GM10847 (cell line): ENCODE measurements around the gene CIT.

Source experiments
- POLR2A ChIP-seq: IDR thresholded peaks from 2 replicates; pipeline ENCODE4 v1.6.1; 2011; ENCODE audit not compliant: insufficient read length; ENCODE audit errors: extremely low read depth

The CIT gene, protein sequence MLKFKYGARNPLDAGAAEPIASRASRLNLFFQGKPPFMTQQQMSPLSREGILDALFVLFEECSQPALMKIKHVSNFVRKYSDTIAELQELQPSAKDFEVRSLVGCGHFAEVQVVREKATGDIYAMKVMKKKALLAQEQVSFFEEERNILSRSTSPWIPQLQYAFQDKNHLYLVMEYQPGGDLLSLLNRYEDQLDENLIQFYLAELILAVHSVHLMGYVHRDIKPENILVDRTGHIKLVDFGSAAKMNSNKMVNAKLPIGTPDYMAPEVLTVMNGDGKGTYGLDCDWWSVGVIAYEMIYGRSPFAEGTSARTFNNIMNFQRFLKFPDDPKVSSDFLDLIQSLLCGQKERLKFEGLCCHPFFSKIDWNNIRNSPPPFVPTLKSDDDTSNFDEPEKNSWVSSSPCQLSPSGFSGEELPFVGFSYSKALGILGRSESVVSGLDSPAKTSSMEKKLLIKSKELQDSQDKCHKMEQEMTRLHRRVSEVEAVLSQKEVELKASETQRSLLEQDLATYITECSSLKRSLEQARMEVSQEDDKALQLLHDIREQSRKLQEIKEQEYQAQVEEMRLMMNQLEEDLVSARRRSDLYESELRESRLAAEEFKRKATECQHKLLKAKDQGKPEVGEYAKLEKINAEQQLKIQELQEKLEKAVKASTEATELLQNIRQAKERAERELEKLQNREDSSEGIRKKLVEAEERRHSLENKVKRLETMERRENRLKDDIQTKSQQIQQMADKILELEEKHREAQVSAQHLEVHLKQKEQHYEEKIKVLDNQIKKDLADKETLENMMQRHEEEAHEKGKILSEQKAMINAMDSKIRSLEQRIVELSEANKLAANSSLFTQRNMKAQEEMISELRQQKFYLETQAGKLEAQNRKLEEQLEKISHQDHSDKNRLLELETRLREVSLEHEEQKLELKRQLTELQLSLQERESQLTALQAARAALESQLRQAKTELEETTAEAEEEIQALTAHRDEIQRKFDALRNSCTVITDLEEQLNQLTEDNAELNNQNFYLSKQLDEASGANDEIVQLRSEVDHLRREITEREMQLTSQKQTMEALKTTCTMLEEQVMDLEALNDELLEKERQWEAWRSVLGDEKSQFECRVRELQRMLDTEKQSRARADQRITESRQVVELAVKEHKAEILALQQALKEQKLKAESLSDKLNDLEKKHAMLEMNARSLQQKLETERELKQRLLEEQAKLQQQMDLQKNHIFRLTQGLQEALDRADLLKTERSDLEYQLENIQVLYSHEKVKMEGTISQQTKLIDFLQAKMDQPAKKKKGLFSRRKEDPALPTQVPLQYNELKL (N-terminal part only)

DNA sequence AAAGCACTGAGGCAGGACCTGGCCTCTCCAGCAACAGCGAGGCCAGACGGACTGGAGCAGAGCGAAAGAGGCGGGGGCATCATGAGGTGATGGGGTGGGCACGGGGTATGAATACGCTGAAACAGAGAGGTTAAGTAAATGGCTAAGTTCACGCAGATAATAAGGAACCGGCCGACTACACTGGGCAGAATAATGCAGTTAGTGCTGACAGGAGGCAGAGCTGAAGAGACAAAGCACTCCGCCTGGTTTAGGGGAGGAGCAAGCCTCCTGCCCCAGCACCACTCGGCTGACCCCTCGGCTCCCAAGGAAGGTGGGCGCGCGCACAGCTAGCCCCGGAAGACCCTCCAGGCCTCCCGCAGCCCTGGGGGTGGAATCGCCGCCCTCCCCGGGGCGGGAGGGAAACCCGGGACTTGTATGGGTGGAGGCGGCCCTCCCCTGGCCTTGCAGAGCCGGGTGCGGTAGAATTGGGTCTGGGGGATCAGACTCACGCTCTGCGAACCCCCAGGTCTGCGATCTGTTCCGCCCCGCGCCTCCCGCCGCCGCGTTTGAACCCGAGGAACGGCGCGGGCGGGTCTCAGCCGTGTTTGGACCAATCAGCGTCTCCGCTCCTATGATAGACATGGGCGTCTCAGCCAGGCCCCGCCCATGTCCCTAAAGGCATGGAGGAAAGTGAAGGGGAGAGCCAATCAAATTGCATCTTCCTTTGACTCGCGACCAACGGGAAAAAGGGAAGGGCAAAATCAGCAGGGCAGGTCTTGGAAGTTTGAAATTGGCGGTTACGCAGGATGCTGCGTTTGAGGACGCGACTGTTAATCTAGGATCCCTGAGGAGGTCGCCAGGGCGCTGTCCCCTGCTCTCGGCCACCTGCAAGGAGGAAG is at the start of gene CIT:
Gene CIT (minus strand): TSS at position 560 of the 878 bp plus-strand sequence. CDS start 1,152 bp downstream, outside the sequence.
- peak; percentile 39 for TF ChIP-seq POLR2A

DNA sequence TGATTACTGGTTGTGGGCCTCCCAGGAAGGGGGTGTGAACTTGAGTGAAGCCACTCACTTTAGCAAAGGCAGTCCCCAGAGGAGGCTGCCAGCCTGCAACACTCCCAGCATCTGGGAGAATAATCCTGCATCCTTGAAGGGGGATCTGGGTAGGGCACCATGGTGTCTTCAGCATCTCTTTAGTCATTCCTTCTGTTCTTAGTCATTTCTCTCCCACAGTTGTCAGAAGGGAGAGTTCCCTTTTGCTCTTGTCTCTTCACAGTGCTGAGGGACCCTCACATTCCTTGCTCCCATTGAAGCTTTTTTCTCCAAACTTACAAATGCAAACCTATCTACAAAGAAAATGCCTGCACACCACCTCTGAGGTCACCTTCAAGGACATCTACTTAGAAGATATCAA is 48.1 kb upstream of the CIT start:
- TF ChIP-seq POLR2A: no peak

DNA sequence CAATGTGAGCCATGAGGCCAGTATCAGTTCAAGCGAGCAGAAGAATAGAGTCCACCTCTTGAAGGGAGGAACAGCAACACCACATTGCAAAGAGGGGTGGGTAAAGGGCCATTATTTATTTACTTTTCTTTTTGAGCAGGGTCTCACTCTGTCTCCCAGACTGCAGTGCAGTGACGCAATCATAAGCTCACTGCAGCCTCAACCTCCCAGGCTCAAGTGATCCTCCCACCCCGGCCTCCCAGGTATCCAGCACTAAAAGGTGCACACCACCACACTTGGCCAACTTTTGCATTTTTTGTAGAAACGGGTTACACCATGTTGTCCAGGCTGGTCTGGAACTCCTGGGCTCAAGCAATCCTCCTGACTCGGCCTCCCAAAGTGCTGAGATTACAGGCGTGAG is 42.9 kb upstream of the CIT start:
- no peak for TF ChIP-seq POLR2A

DNA sequence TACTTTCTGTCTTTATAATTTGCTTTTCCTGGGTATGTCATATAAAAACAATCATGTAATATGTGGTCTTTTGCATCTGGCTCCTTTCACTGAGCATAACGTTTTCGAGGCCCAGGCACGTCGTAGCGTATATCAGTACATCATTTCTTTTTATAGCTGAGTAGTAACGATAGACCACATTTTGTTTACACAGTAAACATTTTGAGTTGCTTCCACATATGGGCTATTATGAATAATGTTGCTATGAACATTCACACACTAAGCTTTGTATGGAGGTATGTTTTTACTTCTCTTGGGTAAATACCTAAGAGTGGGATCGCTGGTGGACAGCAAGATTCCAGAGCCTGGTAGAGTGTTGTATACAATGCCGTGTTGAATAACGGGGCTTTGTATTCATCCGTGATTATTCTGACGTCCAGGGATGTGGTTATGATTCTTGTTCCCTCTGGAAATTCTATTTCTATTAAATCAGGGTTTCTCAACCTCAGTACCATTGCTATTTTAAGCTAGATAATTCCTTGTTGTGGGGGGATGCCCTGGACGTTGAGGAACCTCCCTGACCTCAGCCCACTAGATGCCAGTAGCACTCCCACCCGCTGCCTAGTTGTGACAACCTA is 38.9 kb upstream of the CIT start:
- no peak for TF ChIP-seq POLR2A

DNA sequence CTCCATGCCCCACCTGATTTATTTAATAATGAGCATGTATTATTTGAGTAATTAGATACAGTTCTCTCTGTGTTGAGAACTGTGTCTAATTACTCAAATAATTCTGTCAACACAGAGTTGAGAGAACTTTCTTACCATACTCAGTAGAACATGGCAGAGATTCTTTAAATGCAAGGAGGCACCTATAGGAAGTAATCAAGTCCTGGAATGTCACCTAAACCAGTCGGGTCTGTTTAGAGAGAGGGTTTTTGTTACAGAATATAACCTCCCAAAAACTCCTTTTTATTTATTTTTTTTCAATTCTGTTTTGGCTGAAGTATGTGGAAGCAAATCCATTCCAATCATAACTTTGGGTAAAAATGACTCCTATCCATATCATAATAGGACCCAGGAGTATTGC is 37.5 kb upstream of the CIT start:
- no peak for TF ChIP-seq POLR2A

DNA sequence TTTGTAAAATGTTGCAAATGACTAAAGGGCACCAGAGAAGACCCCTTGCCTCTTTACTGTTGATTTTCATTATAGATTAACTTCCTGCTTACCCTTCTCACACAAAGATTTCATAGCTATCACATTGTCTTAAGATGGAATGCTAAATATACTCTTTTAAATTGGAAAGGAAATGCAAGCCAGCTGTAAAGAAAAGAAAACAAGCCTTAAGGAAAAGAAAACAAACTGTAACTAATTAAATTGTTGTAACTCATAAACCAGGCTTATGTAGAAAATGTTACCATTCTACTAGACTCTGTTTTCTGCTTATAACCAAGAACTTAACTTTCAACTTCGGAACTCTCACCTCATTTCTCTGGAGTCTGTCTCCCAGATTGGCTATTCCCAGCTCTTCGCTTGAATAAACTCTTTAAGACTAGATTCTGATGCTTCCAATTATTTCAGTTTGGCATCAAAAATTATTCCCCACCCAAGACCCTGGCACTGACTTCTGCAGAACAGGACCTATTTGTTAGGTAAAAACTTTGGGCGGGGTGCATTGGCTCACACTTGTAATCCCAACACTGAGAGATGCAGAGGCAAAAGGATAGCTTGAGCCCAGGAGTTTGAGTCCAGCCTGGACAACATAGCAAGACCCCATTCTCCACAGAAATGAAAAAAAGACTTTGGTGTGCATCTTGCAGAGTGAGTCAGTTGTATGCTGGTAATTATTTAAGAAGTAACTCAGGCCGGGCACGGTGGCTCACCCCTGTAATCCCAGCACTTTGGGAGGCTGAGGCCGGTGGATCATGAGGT is 36.6 kb upstream of the CIT start:
- TF ChIP-seq POLR2A: no peak

DNA sequence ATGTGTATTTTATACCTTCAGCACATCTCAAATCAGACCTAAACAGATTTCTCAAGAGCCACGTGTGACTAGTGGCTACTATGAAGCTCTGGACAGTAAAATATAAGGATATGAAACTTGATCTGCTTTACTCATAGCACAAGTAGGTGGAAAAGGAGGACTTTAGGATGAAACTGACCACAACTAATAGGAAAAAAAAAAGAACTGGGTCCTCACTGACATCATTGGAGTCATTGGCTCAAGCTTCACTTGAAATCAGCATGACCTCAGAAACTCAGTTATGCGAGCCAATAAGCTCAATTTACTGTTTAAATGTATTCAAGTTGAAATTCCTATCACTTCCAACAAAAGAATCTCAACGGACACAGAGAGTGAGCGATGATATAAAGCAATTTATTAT is 34.1 kb upstream of the CIT start:
- no peak for TF ChIP-seq POLR2A

DNA sequence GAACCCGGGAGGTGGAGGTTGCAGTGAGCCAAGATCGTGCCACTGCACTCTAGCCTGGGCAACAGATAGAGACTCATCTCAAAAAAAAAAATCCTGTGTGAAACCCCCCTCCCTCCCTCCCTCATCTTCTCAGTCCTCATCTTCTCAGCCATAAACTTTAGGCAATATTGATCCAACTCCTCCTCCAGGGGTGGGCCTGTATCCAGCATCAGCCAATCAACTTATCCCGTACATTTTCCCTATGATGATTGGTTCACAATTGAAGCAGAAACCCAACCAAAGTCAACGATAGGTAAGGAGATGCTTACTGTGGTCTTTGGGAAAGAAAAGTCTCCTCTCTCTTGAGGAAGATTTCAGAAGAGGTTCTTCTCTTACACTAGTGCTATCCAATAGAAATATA is 33.5 kb upstream of the CIT start:
- TF ChIP-seq POLR2A: no peak

DNA sequence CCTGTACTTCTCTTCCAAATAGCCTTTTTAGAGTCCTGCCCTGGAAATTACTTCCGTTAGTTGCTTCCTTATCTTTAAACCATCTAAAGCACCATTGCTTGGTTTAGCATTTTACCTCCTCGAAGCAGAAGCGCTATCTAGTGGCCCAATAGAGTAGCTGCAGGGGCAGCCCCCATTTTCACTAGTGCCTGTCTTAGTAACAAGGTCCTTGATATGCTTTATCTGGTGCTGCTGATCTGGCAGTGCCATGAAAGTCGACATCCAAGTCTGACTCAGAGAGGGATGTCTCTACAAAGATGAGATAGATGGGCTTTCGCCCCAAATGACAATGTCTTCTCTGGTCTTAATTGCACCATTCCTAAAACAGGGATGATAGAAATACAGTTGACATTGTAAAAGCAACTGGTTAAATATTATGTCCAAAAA is 25.0 kb upstream of the CIT start:
- no peak for TF ChIP-seq POLR2A

DNA sequence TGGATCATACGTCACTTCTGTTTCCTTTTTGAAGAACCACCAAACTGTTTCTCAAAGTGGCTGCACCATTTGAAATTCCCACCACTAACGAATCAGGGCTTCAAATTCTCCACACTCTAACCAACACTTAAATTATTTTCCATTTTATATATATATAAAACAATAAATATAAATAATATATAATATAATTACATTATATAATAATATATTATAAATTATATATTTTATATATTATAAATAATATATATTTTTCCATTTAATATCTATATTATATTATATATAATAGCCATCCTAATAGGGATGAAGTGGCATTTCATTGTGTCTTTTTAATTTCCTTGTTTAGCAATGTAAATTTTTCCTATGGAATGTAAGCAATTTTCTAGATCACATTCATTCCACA is 24.6 kb upstream of the CIT start:
- no peak for TF ChIP-seq POLR2A

DNA sequence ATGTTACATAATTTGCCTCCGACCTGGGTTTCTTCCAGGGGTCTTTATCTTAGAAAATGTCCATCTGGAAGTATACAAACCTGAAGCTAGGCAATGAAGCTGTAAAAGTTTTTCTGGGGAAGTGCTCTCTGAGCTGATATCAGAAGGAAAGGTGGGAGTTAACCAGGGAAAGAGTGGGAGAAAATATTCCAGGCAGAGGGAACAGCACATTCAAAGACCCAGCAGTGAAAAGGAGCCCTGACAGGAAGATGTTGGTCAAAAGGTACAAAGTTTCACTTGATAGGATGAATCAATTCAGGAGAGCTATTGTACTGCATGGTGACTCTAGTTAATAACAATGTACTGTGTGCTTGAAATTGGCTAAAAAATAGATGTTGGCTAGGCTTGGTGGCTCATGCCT is 17.8 kb upstream of the CIT start:
- TF ChIP-seq POLR2A: no peak

DNA sequence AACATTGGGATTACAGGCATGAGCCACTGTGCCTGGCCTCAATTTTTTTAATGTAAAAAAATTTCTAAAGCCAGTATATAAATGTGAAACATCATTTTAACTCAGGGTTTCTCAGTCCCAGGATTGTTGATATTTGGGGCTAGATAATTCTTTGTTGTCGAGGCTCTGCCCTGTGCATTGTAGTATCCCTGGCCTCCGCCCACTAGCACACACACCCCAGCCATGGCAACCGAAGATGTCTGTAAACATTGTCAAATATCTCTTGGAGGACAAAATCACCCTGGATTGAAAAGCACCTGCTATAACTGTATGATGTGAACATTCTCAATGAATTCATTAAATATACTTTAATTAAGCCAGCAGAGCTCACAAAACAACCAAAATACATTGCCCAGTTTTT is 8.4 kb upstream of the CIT start:
- no peak for TF ChIP-seq POLR2A

DNA sequence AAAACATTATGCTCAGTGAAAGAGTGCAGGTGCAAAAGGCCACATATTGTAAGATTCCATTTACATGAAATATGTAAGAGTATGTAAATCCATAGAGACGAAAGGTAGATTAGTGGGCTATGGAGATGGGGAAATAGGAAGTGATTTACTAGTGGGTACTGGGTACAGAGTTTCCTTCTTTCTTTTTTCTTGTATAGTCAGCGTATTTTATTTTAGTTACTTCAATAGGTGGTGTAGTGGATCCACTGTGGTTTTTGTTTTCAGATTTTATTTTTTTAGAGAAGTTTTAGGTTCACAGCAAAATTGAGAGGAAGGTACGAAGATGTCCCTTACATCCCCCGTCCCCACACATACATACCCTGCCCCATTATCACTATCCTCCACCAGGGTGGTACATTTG is 6.1 kb upstream of the CIT start:
- no peak for TF ChIP-seq POLR2A
